Sigmoid colon (tissue), 7 donors: ENCODE measurements around the gene AGR3. TPM values are rescaled to one million over a fixed set of nuclear protein-coding genes. Genes with fewer than 3 reads are reported as not detected.

ENCODE experiments used
- DNase-seq: peaks from one replicate; pipeline ENCODE4 v3.0.0-alpha.2; 2019
- H3K27ac ChIP-seq, 4 donors: fragments of 200-600 bp; sonication (generic); one replicate each; pipeline ENCODE4 v1.5.1; 2016 to 2019; ENCODE audit warnings: mild to moderate bottlenecking in 1 of 4
- H3K27me3 ChIP-seq, 3 donors: fragments of 200-600 bp; sonication (generic); one replicate each; pipeline ENCODE4 v1.5.1; 2019; ENCODE audit warnings: mild to moderate bottlenecking in 1 of 3
- H3K36me3 ChIP-seq, 4 donors: fragments of 200-600 bp; sonication (generic); one replicate each; pipeline ENCODE4 v1.5.1; 2016 to 2019
- H3K4me1 ChIP-seq, 4 donors: fragments of 200-600 bp; sonication (generic); one replicate each; pipeline ENCODE4 v1.5.1; 2017 to 2019
- H3K4me3 ChIP-seq, 4 donors: fragments of 200-600 bp; sonication (generic); one replicate each; pipeline ENCODE4 v1.5.1; 2017 to 2019; ENCODE audit warnings: mild to moderate bottlenecking in 2 of 4, moderate library complexity in 1 of 4
- H3K9me3 ChIP-seq, 4 donors: fragments of 200-600 bp in 3 of 4; sonication (generic) in 3 of 4; one replicate each; pipeline versions ENCODE4 v1.5.1 to v1.6.1; 2013 to 2019
- EP300 ChIP-seq, 4 donors: sonication (generic); formaldehyde crosslinking; IDR thresholded peaks; one replicate each; pipeline ENCODE4 v1.6.1; 2017; ENCODE audit warnings: antibody characterized with exemption in 4 of 4
- POLR2A ChIP-seq, 2 donors: fragments of 450-650 bp; IDR thresholded peaks; one replicate each; pipeline ENCODE4 v1.6.1; 2016; ENCODE audit warnings: antibody characterized with exemption in 2 of 2, mild to moderate bottlenecking in 2 of 2, moderate library complexity in 2 of 2
- POLR2AphosphoS5 ChIP-seq, 4 donors: sonication (generic); formaldehyde crosslinking; IDR thresholded peaks; one replicate each; pipeline ENCODE4 v1.6.1; 2017; ENCODE audit warnings: antibody characterized with exemption in 4 of 4
- WGBS, 2 donors: extraction: QIAGEN DNeasy Blood & Tissue Kit; methylation state at CpG; one replicate each; pipeline ENCODE4 v1.1.7; 2013; 5-methylcytosine and 5-hydroxymethylcytosine counted together
- intact Hi-C: fragments of 100-400 bp; cut with DNase I; formaldehyde crosslinking; loops from one replicate; pipeline ENCODE4 v1.15.1; 2023
- polyA plus RNA-seq, 3 donors: library from polyadenylated mRNA; stranded (reverse); fragments of 200-250 nt; gene quantifications; one replicate each; pipeline ENCODE4 v1.2.3, GENCODE V29; 2013
- total RNA-seq, 4 donors: library from RNA; depleted of rRNA; stranded (reverse); fragments of >200 nt; gene quantifications; one replicate each; pipeline ENCODE4 v1.1.0, GENCODE V29; 2016
- TF ChIP-seq, protein P1 (sequence below), 4 experiments: fragments of 450-650 bp in 3 of 4; fragments of 200-600 bp in 1 of 4; IDR thresholded peaks; one replicate each; pipeline ENCODE4 v1.5.1; 2016 to 2019; ENCODE audit warnings: antibody characterized with exemption in 4 of 4, mild to moderate bottlenecking in 3 of 4, moderate library complexity in 2 of 4
- donor health status: healthy with polysubstance abuse.
- donor health status: Bipolar disorder and iron deficiency.
- donor health status: healthy.

AGR3 gene
- total and polyA plus RNA-seq, 7 donors: 4.6 to 216 (median 173) TPM; not detected in 3

DNA sequence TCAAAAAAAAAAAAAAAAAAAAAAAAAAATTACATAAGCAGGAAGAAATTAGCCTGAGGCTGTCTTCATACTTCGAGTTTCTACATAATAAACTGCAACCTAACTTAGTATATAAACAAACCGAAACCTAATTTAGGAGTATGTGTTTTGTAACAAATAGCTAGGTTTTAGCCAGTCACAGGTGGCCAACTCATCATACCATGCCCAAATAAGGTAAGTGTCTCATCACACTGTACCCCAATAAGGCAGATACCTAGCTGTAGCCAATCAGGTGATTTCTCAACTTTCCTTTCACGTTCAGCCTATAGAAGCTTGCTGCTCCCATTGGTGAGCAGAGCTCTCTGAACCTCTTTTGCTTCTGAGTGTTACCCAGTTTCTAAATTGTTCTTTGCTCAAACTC is 63.1 kb downstream of the AGR3 start:
- WGBS, 2 donors: 91 to 93% methylated on average over 3 of the region's 3 CpGs
- Histone ChIP-seq H3K27ac (no peak overlapping the region), H3K9me3 (no peaks in the 10 kb centered on the region), H3K4me1 (no peaks in the 10 kb centered on the region), H3K27me3 (no peaks in the 10 kb centered on the region), H3K36me3 (no peaks in the 10 kb centered on the region), H3K4me3 (no peak overlapping the region)
- TF ChIP-seq, protein P1, sequence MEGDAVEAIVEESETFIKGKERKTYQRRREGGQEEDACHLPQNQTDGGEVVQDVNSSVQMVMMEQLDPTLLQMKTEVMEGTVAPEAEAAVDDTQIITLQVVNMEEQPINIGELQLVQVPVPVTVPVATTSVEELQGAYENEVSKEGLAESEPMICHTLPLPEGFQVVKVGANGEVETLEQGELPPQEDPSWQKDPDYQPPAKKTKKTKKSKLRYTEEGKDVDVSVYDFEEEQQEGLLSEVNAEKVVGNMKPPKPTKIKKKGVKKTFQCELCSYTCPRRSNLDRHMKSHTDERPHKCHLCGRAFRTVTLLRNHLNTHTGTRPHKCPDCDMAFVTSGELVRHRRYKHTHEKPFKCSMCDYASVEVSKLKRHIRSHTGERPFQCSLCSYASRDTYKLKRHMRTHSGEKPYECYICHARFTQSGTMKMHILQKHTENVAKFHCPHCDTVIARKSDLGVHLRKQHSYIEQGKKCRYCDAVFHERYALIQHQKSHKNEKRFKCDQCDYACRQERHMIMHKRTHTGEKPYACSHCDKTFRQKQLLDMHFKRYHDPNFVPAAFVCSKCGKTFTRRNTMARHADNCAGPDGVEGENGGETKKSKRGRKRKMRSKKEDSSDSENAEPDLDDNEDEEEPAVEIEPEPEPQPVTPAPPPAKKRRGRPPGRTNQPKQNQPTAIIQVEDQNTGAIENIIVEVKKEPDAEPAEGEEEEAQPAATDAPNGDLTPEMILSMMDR (IDR thresholded peaks at IDR 0.05): no peak
- no peak for TF ChIP-seq POLR2A (IDR thresholded peaks at IDR 0.05)
- TF ChIP-seq POLR2AphosphoS5 (IDR thresholded peaks at IDR 0.05): no peak
- TF ChIP-seq EP300 (IDR thresholded peaks at IDR 0.05): no peak
- DNase-seq: no peak
- intact Hi-C loops: no loop called here

GRCh38 chr7:16817536-16817935 is 64.2 kb downstream of the AGR3 start:
- DNase-seq: no peak
- no peak overlapping the region for H3K27ac ChIP-seq
- H3K4me3 ChIP-seq: no peak overlapping the region
- intact Hi-C loops: no loop called here
- no peaks in the 10 kb centered on the region for H3K9me3 ChIP-seq
- H3K4me1 ChIP-seq: no peaks in the 10 kb centered on the region
- H3K36me3 ChIP-seq: no peaks in the 10 kb centered on the region
- TF ChIP-seq EP300 (IDR thresholded peaks at IDR 0.05) (no peak), POLR2AphosphoS5 (IDR thresholded peaks at IDR 0.05) (no peak), POLR2A (IDR thresholded peaks at IDR 0.05) (no peak)
- TF ChIP-seq, protein P1 (IDR thresholded peaks at IDR 0.05): no peak
- no peaks in the 10 kb centered on the region for H3K27me3 ChIP-seq
- WGBS, 2 donors: 19 to 73% methylated on average over 1 of the region's 1 CpG

GRCh38 chr7:16816824-16817223 is 65.0 kb downstream of the AGR3 start:
- TF ChIP-seq POLR2A (IDR thresholded peaks at IDR 0.05) (no peak), EP300 (IDR thresholded peaks at IDR 0.05) (no peak), POLR2AphosphoS5 (IDR thresholded peaks at IDR 0.05) (no peak)
- TF ChIP-seq, protein P1 (IDR thresholded peaks at IDR 0.05): no peak
- H3K27me3 ChIP-seq: no peaks in the 10 kb centered on the region
- H3K4me1 ChIP-seq: no peaks in the 10 kb centered on the region
- no peaks in the 10 kb centered on the region for H3K9me3 ChIP-seq
- peak overlapping the region in 1 of 4 donors; percentile 13 for H3K27ac ChIP-seq
- no peak overlapping the region for H3K4me3 ChIP-seq
- intact Hi-C loops: no loop called here
- no peaks in the 10 kb centered on the region for H3K36me3 ChIP-seq
- WGBS, 2 donors: 47 to 51% methylated on average over 2 of the region's 2 CpGs
- DNase-seq: no peak

DNA sequence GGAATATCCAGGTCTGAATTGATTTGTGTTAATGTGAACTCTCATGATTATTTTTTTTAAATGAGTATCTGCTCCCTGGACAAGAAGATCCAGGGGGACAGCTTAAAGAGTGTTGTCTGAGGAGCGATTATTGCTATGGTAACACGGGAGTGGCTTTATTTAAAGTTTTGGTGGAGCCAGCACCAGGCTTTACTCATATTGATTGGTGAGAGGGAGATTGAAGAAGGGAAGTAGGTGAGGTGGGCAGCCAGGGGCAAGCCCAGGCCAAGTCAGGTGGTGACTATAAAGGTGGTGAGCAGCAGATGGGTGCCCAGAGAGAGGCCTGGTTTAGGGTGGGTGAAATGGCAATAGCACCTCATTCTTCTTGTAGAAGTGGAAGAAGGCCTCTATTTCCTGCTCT is 66.8 kb downstream of the AGR3 start:
- Histone ChIP-seq H3K36me3 (no peaks in the 10 kb centered on the region), H3K4me1 (no peaks in the 10 kb centered on the region), H3K27me3 (no peaks in the 10 kb centered on the region), H3K9me3 (no peaks in the 10 kb centered on the region), H3K27ac (no peak overlapping the region), H3K4me3 (no peak overlapping the region)
- WGBS, 2 donors: 17 to 75% methylated on average over 2 of the region's 2 CpGs
- TF ChIP-seq, protein P1 (IDR thresholded peaks at IDR 0.05): no peak
- no peak for DNase-seq
- intact Hi-C loops: no loop called here

DNA sequence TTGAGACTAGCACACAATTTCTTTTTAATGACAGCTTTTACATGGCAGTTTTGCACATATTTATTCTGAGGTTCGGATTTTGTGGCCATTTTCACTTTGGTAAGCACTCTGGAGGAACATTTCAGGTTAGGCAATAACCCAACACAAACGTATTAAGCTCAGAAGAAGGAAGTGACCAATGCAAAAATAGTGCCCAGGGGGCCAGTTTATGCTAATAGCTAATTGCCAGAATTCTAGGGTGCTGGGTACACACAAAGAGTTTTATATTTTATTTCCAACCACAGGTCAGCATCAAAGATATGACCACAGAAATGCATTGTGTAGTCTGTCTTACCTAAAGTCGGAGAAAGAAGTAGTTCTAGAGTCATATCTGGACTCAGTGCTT is 68.6 kb downstream of the AGR3 start:
- Histone ChIP-seq H3K4me1 (no peaks in the 10 kb centered on the region), H3K9me3 (no peaks in the 10 kb centered on the region), H3K4me3 (no peak overlapping the region), H3K27ac (no peak overlapping the region), H3K36me3 (no peaks in the 10 kb centered on the region), H3K27me3 (no peaks in the 10 kb centered on the region)
- TF ChIP-seq POLR2AphosphoS5 (IDR thresholded peaks at IDR 0.05) (no peak), POLR2A (IDR thresholded peaks at IDR 0.05) (no peak), EP300 (IDR thresholded peaks at IDR 0.05) (no peak)
- TF ChIP-seq, protein P1 (IDR thresholded peaks at IDR 0.05): no peak
- no peak for DNase-seq
- intact Hi-C loops: no loop called here
- WGBS, 2 donors: 27 to 68% methylated on average over 3 of the region's 3 CpGs
